HepG2 (cell line): ENCODE measurements around the gene CAPN10. TPM values are rescaled to one million over a fixed set of nuclear protein-coding genes. Genes with fewer than 3 reads are reported as not detected.

Experiments
- GATA4 ChIP-seq: sonication (generic); IDR thresholded peaks from 2 replicates; pipeline ENCODE4 v1.6.1; 2016; ENCODE audit warnings: antibody characterized with exemption, low read depth, borderline replicate concordance
- GPN1 ChIP-seq: sonication (generic); formaldehyde crosslinking; IDR thresholded peaks from 2 replicates; pipeline ENCODE4 v1.5.1; 2020; ENCODE audit warnings: missing genetic modification reagents, borderline replicate concordance
- IRF2 ChIP-seq: IDR thresholded peaks from 2 replicates; pipeline ENCODE4 v1.6.1; 2018; ENCODE audit warnings: missing genetic modification reagents, missing compliant biosample characterization
- MAZ ChIP-seq, 2 experiments: sonication (generic) in 1 of 2; formaldehyde crosslinking in 1 of 2; IDR thresholded peaks; 2 replicates each; pipeline versions ENCODE4 v1.5.0 to v1.6.1; 2012 to 2020; ENCODE audit warnings: low read depth in 2 of 2, mild to moderate bottlenecking in 2 of 2, borderline replicate concordance in 1 of 2, improper control_type of control experiment in 1 of 2, low read length in 1 of 2, missing genetic modification reagents in 1 of 2, moderate library complexity in 1 of 2
- NFATC3 ChIP-seq: sonication (generic); formaldehyde crosslinking; IDR thresholded peaks from 2 replicates; pipeline ENCODE4 v1.5.1; 2020; ENCODE audit warnings: mild to moderate bottlenecking, missing genetic modification reagents
- NFRKB ChIP-seq: fragments of 450-650 bp; IDR thresholded peaks from 2 replicates; pipeline ENCODE4 v1.6.1; 2017
- NR2C2 ChIP-seq: sonication (generic); formaldehyde crosslinking; IDR thresholded peaks from 2 replicates; pipeline ENCODE4 v1.4.0; 2020; ENCODE audit warnings: missing genetic modification reagents, mild to moderate bottlenecking, moderate library complexity, borderline replicate concordance
- POLR2AphosphoS2 ChIP-seq: IDR thresholded peaks from 2 replicates; pipeline ENCODE4 v1.6.1; 2011; ENCODE audit warnings: low read depth, low read length, improper control_type of control experiment
- SATB2 ChIP-seq: sonication (generic); formaldehyde crosslinking; IDR thresholded peaks from 2 replicates; pipeline ENCODE4 v1.5.0; 2020; ENCODE audit warnings: missing genetic modification reagents
- SCMH1 ChIP-seq: sonication (generic); formaldehyde crosslinking; IDR thresholded peaks from 2 replicates; pipeline ENCODE4 v1.9.0; 2021; ENCODE audit warnings: missing genetic modification reagents, mild to moderate bottlenecking, borderline replicate concordance
- SIX4 ChIP-seq: sonication (generic); formaldehyde crosslinking; IDR thresholded peaks from 2 replicates; pipeline ENCODE4 v1.4.0; 2020; ENCODE audit warnings: missing genetic modification reagents
- SMAD3 ChIP-seq: sonication (generic); formaldehyde crosslinking; IDR thresholded peaks from 2 replicates; pipeline ENCODE4 v1.4.0; 2020; ENCODE audit warnings: missing genetic modification reagents
- TBP ChIP-seq: sonication (generic); formaldehyde crosslinking; IDR thresholded peaks from 2 replicates; pipeline ENCODE4 v1.5.0; 2020; ENCODE audit warnings: missing genetic modification reagents
- TCF12 ChIP-seq, 2 experiments: fragments of 450-650 bp in 1 of 2; sonication (generic) in 1 of 2; formaldehyde crosslinking in 1 of 2; IDR thresholded peaks; 2 replicates each; pipeline versions ENCODE4 v1.6.1 to v1.8.0; 2017 to 2022; ENCODE audit warnings: antibody characterized with exemption in 1 of 2, mild to moderate bottlenecking in 1 of 2, missing genetic modification reagents in 1 of 2, moderate library complexity in 1 of 2
- TOPORS ChIP-seq: sonication (generic); formaldehyde crosslinking; IDR thresholded peaks from 2 replicates; pipeline ENCODE4 v1.8.0; 2023; ENCODE audit warnings: mild to moderate bottlenecking, missing genetic modification reagents
- ZBTB38 ChIP-seq: sonication (generic); formaldehyde crosslinking; IDR thresholded peaks from 2 replicates; pipeline ENCODE4 v1.5.1; 2020; ENCODE audit warnings: mild to moderate bottlenecking, missing genetic modification reagents
- ZFAT ChIP-seq: sonication (generic); formaldehyde crosslinking; conservative IDR thresholded peaks from 2 replicates; pipeline ENCODE4 v1.8.1; 2023; ENCODE audit warnings: missing genetic modification reagents, inconsistent platforms
- ZNF34 ChIP-seq: sonication (generic); formaldehyde crosslinking; IDR thresholded peaks from 2 replicates; pipeline ENCODE4 v1.4.0; 2020; ENCODE audit warnings: mild to moderate bottlenecking, missing genetic modification reagents, borderline replicate concordance
- ZNF354B ChIP-seq: sonication (generic); formaldehyde crosslinking; IDR thresholded peaks from 2 replicates; pipeline ENCODE4 v1.8.0; 2022; ENCODE audit warnings: mild to moderate bottlenecking, missing genetic modification reagents
- ZNF367 ChIP-seq: sonication (generic); formaldehyde crosslinking; IDR thresholded peaks from 2 replicates; pipeline ENCODE4 v1.4.0; 2020; ENCODE audit warnings: missing genetic modification reagents, borderline replicate concordance
- ZNF543 ChIP-seq: sonication (generic); formaldehyde crosslinking; IDR thresholded peaks from 2 replicates; pipeline ENCODE4 v1.4.0; 2020; ENCODE audit warnings: mild to moderate bottlenecking, missing genetic modification reagents
- ZNF547 ChIP-seq: sonication (generic); formaldehyde crosslinking; IDR thresholded peaks from 2 replicates; pipeline ENCODE4 v1.5.1; 2020; ENCODE audit warnings: mild to moderate bottlenecking, missing genetic modification reagents
- ZNF720 ChIP-seq: sonication (generic); formaldehyde crosslinking; IDR thresholded peaks from 2 replicates; pipeline ENCODE4 v1.4.0; 2020; ENCODE audit warnings: missing genetic modification reagents
- ZNF761 ChIP-seq: sonication (generic); formaldehyde crosslinking; conservative IDR thresholded peaks from 2 replicates; pipeline ENCODE4 v1.4.0; 2020; ENCODE audit warnings: mild to moderate bottlenecking, missing genetic modification reagents
- ZNF839 ChIP-seq: sonication (generic); formaldehyde crosslinking; IDR thresholded peaks from 2 replicates; pipeline ENCODE4 v1.4.0; 2020; ENCODE audit warnings: missing genetic modification reagents, mild to moderate bottlenecking, borderline replicate concordance
- ZNF850 ChIP-seq: sonication (generic); formaldehyde crosslinking; conservative IDR thresholded peaks from 2 replicates; pipeline ENCODE4 v1.9.0; 2021; ENCODE audit warnings: mild to moderate bottlenecking, missing genetic modification reagents
- ZSCAN31 ChIP-seq: sonication (generic); formaldehyde crosslinking; IDR thresholded peaks from 2 replicates; pipeline ENCODE4 v1.5.0; 2020; ENCODE audit warnings: low read depth, mild to moderate bottlenecking, missing genetic modification reagents
- polyA plus RNA-seq, 8 experiments: library from polyadenylated mRNA; depleted of rRNA in 3 of 8; stranded (reverse) in 7 of 8; unstranded in 1 of 8; fragments of >200 nt; fragmentation: Illumina TruSeq in 4 of 8; extraction: Trizol in 4 of 8; gene quantifications; 2 replicates each; pipeline versions ENCODE4 v1.2.1 to v1.2.3, GENCODE V29; 2011 to 2016; ENCODE audit warnings: low read depth in 4 of 8, missing spikeins in 1 of 8, mixed read lengths in 1 of 8; ENCODE audit not compliant: insufficient read depth in 1 of 8
- total RNA-seq, 5 experiments: library from RNA; depleted of rRNA; stranded (reverse); fragments of >200 nt; fragmentation: Illumina TruSeq; extraction: Trizol; gene quantifications; 2 replicates each; pipeline ENCODE4 v1.2.3, GENCODE V29; 2016; ENCODE audit warnings: low read depth in 1 of 5
- TF ChIP-seq, protein P1 (sequence below): sonication (generic); formaldehyde crosslinking; IDR thresholded peaks from 2 replicates; pipeline ENCODE4 v1.8.1; 2023; ENCODE audit warnings: mild to moderate bottlenecking, missing genetic modification reagents, borderline replicate concordance
- TF ChIP-seq, protein P2 (sequence below): sonication (generic); formaldehyde crosslinking; IDR thresholded peaks from 2 replicates; pipeline ENCODE4 v1.8.0; 2022; ENCODE audit warnings: low read depth, missing genetic modification reagents
- TF ChIP-seq, protein P3 (sequence below): sonication (generic); formaldehyde crosslinking; IDR thresholded peaks from 2 replicates; pipeline ENCODE4 v1.4.0; 2020; ENCODE audit warnings: mild to moderate bottlenecking, missing genetic modification reagents

Gene CAPN10
- total and polyA plus RNA-seq, 2 of the 13 experiments (the other 11 are each of a cell fraction or from before 2014, with no cell fraction given), result 27.6 to 32.4 TPM

DNA sequence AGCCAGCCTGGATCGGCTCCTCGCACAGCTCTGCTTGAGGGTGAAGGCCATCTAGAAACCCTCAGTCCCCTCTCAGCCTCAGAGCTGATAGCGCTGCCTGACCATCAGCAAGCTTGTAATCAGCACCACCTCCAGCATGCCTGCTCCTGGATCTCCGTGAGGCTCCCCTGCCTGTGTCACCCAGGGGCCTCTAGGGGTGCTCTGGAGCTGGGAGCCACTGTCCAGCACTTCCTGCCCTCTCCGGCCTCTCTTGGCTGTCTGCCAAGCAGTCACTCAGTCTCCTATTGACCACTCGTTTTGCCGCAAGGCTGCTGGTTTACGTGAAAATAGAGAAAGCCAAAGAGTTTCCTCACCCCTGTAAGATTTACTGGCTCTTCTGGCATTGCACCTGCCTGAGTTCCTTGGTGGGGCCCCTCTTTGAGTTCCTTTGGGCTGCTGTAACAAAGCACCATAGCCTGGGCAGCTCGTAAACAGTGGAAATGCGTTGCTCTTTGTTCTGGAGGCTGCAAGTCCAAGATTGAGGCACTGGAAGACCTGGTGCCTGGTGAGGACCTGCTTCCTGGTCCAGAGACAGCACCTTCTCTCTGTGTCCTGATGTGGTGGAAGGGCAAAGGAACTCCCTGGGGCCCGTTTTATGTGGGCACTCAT is 17.9 kb downstream of the CAPN10 start (continued):
- TF ChIP-seq, protein P1, sequence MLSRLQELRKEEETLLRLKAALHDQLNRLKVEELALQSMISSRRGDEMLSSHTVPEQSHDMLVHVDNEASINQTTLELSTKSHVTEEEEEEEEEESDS (CRISPR knock-in tag), result 0 out of 2 replicates have a peak, but pooled peaks have one; percentile 60
- TF ChIP-seq MAZ (IDR thresholded peaks at IDR 0.05; ENCODE audit: borderline replicate concordance, low read depth, low read length), result peak; percentile 58; the same call in 1 of the 2 replicates
- TF ChIP-seq MAZ (CRISPR knock-in tag; IDR thresholded peaks at IDR 0.05; ENCODE audit: low read depth), result peak; percentile 11; the same call in 1 of the 2 replicates
- TF ChIP-seq NR2C2 (CRISPR knock-in tag), result no peak
- no peak; the same call in 1 of the 2 replicates for TF ChIP-seq ZNF547 (CRISPR knock-in tag)
- TF ChIP-seq ZNF543 (CRISPR knock-in tag), result no peak; the same call in 1 of the 2 replicates
- no peak for TF ChIP-seq ZFAT (CRISPR knock-in tag)
- 0 out of 2 replicates have a peak, but pooled peaks have one; percentile 38 for TF ChIP-seq NFATC3 (CRISPR knock-in tag)
- TF ChIP-seq IRF2 (CRISPR knock-in tag), result peak; percentile 86
- TF ChIP-seq GPN1 (CRISPR knock-in tag), result no peak
- no peak for TF ChIP-seq TCF12 (IDR thresholded peaks at IDR 0.05)
- TF ChIP-seq TCF12 (CRISPR knock-in tag; IDR thresholded peaks at IDR 0.05), result 0 out of 2 replicates have a peak, but pooled peaks have one; percentile 28
- TF ChIP-seq NFRKB, result no peak
- TF ChIP-seq TOPORS, result 0 out of 2 replicates have a peak, but pooled peaks have one; percentile 44
- no peak; the same call in 1 of the 2 replicates for TF ChIP-seq ZSCAN31 (CRISPR knock-in tag)
- no peak for TF ChIP-seq SATB2 (CRISPR knock-in tag)
- TF ChIP-seq ZBTB38 (CRISPR knock-in tag), result no peak; the same call in 1 of the 2 replicates
- TF ChIP-seq SMAD3, result peak; percentile 93; the same call in 1 of the 2 replicates
- TF ChIP-seq ZNF34 (CRISPR knock-in tag), result peak; percentile 23; the same call in 1 of the 2 replicates
- TF ChIP-seq GATA4, result peak; percentile 42; the same call in 1 of the 2 replicates
- TF ChIP-seq, protein P2, sequence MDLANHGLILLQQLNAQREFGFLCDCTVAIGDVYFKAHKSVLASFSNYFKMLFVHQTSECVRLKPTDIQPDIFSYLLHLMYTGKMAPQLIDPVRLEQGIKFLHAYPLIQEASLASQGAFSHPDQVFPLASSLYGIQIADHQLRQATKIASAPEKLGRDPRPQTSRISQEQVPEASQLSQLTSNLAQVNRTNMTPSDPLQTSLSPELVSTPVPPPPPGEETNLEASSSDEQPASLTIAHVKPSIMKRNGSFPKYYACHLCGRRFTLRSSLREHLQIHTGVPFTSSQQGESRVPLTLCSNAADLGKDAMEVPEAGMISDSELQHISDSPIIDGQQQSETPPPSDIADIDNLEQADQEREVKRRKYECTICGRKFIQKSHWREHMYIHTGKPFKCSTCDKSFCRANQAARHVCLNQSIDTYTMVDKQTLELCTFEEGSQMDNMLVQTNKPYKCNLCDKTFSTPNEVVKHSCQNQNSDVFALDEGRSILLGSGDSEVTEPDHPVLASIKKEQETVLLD (CRISPR knock-in tag), result no peak
- TF ChIP-seq ZNF354B (CRISPR knock-in tag), result no peak
- TF ChIP-seq ZNF761, result no peak; the same call in 1 of the 2 replicates
- TF ChIP-seq, protein P3, sequence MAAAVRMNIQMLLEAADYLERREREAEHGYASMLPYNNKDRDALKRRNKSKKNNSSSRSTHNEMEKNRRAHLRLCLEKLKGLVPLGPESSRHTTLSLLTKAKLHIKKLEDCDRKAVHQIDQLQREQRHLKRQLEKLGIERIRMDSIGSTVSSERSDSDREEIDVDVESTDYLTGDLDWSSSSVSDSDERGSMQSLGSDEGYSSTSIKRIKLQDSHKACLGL, result no peak
- TF ChIP-seq ZNF720 (CRISPR knock-in tag), result no peak
- TF ChIP-seq POLR2AphosphoS2, result no peak
- TF ChIP-seq SCMH1 (CRISPR knock-in tag), result no peak
- no peak for TF ChIP-seq TBP (CRISPR knock-in tag)
- no peak for TF ChIP-seq SIX4
- no peak for TF ChIP-seq ZNF850 (CRISPR knock-in tag)
- TF ChIP-seq ZNF367 (CRISPR knock-in tag), result no peak
- no peak for TF ChIP-seq ZNF839 (CRISPR knock-in tag)
